ENCODE measurements around the gene SAMM50.
"Not testable (repeated sequence)": the region's sequence is repeated elsewhere in the genome, so short reads cannot be mapped to it uniquely, and the experiment has no call there.

DNA sequence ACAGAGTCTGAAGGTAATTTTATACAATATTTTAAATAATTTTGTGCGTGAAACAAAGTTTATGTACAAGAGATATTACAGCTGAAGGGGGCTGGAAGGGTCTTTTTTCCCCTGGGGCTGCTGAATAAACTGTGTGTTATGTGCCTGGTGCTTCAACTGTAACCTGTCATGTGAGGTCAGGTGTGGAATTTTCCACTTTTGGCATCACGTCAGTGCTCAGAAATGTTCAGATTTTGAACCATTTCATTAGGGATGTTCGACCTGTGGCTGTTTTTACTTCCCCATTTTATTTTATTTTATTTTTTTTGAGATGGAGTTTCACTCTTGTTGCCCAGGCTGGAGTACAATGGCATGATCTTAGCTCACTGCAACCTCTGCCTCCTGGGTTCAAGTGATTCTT, 61.3 kb downstream of the SAMM50 start:
- TF ChIP-seq, protein P1, sequence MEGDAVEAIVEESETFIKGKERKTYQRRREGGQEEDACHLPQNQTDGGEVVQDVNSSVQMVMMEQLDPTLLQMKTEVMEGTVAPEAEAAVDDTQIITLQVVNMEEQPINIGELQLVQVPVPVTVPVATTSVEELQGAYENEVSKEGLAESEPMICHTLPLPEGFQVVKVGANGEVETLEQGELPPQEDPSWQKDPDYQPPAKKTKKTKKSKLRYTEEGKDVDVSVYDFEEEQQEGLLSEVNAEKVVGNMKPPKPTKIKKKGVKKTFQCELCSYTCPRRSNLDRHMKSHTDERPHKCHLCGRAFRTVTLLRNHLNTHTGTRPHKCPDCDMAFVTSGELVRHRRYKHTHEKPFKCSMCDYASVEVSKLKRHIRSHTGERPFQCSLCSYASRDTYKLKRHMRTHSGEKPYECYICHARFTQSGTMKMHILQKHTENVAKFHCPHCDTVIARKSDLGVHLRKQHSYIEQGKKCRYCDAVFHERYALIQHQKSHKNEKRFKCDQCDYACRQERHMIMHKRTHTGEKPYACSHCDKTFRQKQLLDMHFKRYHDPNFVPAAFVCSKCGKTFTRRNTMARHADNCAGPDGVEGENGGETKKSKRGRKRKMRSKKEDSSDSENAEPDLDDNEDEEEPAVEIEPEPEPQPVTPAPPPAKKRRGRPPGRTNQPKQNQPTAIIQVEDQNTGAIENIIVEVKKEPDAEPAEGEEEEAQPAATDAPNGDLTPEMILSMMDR (IDR thresholded peaks at IDR 0.05): not testable (repeated sequence)
- not testable (repeated sequence) for TF ChIP-seq EZH2, EZH2phosphoT487 (IDR thresholded peaks at IDR 0.05)
